ENCODE data around the gene PPIC.
"Not testable (repeated sequence)": the region's sequence is repeated elsewhere in the genome, so short reads cannot be mapped to it uniquely, and the experiment has no call there.

Gene PPIC

GRCh38 chr5:123007182-123007581 lies 29.3 kb downstream of the PPIC start:
- no peak for DNase-seq

GRCh38 chr5:123001808-123002207 lies 34.7 kb downstream of the PPIC start:
- DNase-seq, result no peak

GRCh38 chr5:123000731-123001130 lies 35.8 kb downstream of the PPIC start:
- no peak for DNase-seq

DNA sequence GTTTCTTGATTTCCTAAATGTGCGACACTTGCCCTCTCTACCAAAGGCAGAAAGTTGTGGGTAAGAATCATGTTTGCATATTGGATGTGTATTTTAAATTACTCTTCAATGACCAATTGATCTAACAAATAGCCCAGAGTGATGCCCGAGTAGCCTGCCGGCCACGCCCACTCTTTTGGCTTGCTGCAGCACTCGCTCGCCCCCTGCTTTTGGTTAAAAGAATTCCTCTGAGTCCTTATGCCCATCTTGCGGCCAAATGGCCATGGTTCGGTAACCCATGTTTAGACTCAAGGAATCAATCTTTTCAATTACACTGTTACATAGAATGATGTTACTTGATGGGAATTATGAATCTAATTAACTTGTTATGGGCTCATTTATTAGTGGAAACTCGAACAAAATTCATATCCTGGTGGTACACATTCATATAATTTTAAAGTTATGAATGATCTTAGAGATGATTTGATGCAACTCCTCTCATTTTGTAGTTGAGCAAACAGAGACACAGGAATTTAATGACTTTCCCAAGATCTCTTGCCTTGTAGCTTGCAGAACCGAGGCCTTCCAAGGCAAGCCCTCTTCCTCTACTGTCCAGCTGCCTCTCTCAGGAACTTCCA lies 36.5 kb downstream of the PPIC start:
- DNase-seq, result peak; percentile 14

- no peak for DNase-seq
Observed at GRCh38 chr5:122997294-122997693, 39.2 kb downstream of the PPIC start.

DNA sequence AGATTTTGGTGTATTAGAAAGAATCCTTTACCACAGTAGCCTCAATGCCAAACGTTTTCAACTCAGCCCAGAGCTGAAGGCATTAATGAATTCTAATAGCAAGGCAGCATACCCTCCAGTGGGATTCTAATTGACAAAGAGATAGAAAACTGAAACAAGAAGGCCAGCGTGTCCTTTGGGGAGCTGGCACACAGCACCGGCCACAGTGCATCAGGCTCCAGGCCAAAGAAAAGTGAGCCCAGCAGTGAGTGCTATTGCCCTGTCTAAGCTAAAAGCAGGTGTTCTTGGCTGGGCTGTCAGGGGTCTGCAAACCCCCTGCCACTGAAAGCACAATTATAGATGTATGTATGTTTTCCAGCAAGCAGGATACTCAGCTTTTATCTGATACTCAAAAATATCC lies 40.4 kb downstream of the PPIC start:
- no peak for DNase-seq

- DNase-seq, result no peak
Observed at GRCh38 chr5:122985954-122986721, 50.4 kb downstream of the PPIC start.

DNA sequence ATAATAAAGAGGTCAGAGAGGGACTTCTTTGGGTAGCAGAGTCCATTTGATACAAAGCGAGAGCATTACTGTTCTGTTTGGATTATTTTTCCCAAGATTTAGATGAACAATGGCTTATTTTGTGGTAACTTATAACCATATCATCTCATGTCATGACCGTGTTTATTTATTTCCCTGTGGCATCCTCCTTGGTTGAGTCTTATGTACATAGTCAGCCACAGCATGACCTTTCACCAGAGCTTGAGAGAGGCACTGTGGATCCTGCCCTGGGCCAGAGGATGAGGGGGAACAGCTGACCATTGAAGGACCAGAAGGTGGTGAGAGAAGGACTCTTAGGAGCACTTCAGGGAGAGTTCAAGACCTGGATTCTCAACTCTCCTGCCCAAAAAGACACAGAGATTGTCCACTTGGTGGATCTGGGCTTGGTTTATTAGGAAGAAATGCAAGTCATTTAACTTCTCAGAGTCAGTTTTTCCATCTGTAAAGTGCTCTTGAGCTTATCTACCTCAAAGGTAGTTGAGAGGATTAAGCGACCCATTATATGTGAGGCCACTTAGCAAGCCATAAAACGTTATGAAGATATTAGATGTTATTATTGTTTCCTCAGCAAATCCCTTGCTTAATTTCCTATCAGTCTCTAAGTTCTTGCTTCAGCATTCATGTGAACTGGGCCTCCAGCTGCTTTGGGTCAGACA lies 51.4 kb downstream of the PPIC start:
- DNase-seq, result no peak

- DNase-seq, result no peak
Observed at GRCh38 chr5:122984425-122984824, 52.1 kb downstream of the PPIC start.

DNA sequence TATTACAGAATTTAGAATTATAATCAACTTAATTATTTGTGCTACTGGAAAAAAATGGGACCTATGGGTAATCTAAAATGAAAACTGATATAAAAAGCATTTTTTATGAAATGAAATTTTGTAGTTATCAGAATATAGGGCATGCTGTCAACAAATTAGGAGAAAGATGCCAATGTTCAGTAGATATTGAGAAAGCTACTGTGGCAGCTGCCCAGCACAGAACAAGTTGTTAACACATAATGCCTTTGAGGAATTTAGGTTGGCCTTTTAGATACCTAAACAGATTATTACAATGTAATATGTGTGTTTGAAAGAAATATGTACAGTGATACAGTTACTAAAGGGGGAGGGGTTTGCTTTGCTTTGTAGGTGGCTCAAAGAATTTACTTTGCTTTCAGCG lies 54.1 kb downstream of the PPIC start:
- no peak for DNase-seq

GRCh38 chr5:122981846-122982245 lies 54.7 kb downstream of the PPIC start:
- DNase-seq, result no peak

DNA sequence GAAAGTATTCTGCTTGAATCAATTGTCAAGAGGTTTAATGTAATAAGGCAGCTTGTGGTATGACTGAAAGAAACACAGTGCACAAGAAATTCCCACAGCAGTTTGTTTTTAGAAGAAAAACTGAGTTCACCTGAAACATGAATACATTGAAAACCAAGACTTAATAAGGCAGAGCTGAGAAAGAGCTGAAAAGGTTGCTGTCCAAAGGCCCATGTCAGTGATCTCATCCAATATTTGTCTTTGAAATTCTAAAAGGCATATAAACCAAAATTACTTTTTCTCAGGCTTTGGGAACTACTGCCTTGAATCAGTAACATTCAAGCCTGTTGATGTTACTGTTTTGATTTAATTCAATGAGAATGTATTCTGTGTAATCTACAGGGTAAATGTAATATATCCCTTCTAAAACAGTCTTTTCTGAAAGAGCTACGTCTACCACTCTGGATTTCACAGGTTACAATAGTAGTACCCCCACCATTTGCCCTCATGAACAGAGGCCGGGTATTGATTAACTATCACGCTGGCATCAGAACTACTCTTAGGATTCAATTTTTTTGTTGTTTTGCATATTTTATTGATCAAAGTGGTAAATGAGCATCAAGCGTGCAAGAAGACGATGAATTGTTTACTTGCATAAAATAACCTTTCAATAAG lies 57.8 kb downstream of the PPIC start:
- DNase-seq, result no peak

GRCh38 chr5:122978068-122978467 lies 58.5 kb downstream of the PPIC start:
- no peak for DNase-seq

DNA sequence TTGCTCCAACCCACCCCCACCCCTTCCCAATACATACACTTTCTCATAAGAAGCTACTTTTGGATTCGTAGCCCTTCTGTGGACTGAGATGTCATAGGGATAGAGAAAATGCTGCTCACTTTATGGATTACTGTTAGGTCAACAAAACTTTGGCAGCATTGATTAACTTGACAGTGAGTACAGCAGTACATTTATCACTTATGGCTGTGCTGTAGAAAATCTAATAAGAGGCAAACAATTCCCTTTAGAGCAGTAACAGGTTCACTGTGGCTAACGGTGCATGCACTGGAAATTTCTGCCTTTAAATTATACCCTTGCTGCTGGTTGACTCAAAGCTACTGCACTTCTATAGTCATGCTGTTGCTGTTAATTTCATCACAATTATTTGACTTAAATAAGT lies 59.2 kb downstream of the PPIC start:
- DNase-seq, result no peak

GRCh38 chr5:122974251-122974650 lies 62.3 kb downstream of the PPIC start:
- not testable (repeated sequence) for DNase-seq

GRCh38 chr5:122973759-122974158 lies 62.8 kb downstream of the PPIC start:
- DNase-seq, result not testable (repeated sequence)

Measured in CD4-positive, alpha-beta T cell treated with Interleukin-21 for 1 hour (primary cell).